HepG2 (cell line): ENCODE results near the gene ARL5B. TPM values are rescaled to one million over a fixed set of nuclear protein-coding genes. Genes with fewer than 3 reads are reported as not detected.

Experiments used
- CSRNP1 ChIP-seq: sonication (generic); formaldehyde crosslinking; IDR thresholded peaks from 2 replicates; pipeline ENCODE4 v1.8.1; 2023; ENCODE audit warnings: mild to moderate bottlenecking, missing genetic modification reagents
- GFI1 ChIP-seq: sonication (generic); formaldehyde crosslinking; IDR thresholded peaks from 2 replicates; pipeline ENCODE4 v1.5.0; 2020; ENCODE audit warnings: missing genetic modification reagents, mild to moderate bottlenecking, borderline replicate concordance
- HES4 ChIP-seq: sonication (generic); formaldehyde crosslinking; IDR thresholded peaks from 2 replicates; pipeline ENCODE4 v1.9.0; 2021; ENCODE audit warnings: mild to moderate bottlenecking, missing genetic modification reagents, borderline replicate concordance
- HIC2 ChIP-seq: sonication (generic); formaldehyde crosslinking; IDR thresholded peaks from 2 replicates; pipeline ENCODE4 v1.9.0; 2022; ENCODE audit warnings: low read depth, missing genetic modification reagents
- MTF1 ChIP-seq: sonication (generic); formaldehyde crosslinking; IDR thresholded peaks from 2 replicates; pipeline ENCODE4 v1.5.0; 2020; ENCODE audit warnings: missing genetic modification reagents
- RARG ChIP-seq: sonication (generic); formaldehyde crosslinking; IDR thresholded peaks from 2 replicates; pipeline ENCODE4 v1.4.0; 2020; ENCODE audit warnings: low read depth, mild to moderate bottlenecking, missing genetic modification reagents
- RXRB ChIP-seq: IDR thresholded peaks from 2 replicates; pipeline ENCODE4 v1.6.1; 2016; ENCODE audit warnings: borderline replicate concordance, missing genetic modification reagents, missing compliant biosample characterization
- TSC22D2 ChIP-seq: sonication (generic); formaldehyde crosslinking; IDR thresholded peaks from 2 replicates; pipeline ENCODE4 v1.5.1; 2020; ENCODE audit warnings: missing genetic modification reagents, mild to moderate bottlenecking, borderline replicate concordance
- YEATS2 ChIP-seq: sonication (generic); formaldehyde crosslinking; IDR thresholded peaks from 2 replicates; pipeline ENCODE4 v1.4.0; 2020; ENCODE audit warnings: missing genetic modification reagents, borderline replicate concordance
- ZNF281 ChIP-seq: sonication (generic); formaldehyde crosslinking; IDR thresholded peaks from 2 replicates; pipeline ENCODE4 v1.4.0; 2020; ENCODE audit warnings: missing genetic modification reagents, borderline replicate concordance
- ZNF580 ChIP-seq: IDR thresholded peaks from 2 replicates; pipeline ENCODE4 v1.6.1; 2016; ENCODE audit warnings: low read depth, borderline replicate concordance
- ZNF687 ChIP-seq: sonication (generic); formaldehyde crosslinking; IDR thresholded peaks from 2 replicates; pipeline ENCODE4 v1.5.1; 2020; ENCODE audit warnings: mild to moderate bottlenecking, missing genetic modification reagents, moderate library complexity
- polyA plus RNA-seq, 8 experiments: library from polyadenylated mRNA; depleted of rRNA in 3 of 8; stranded (reverse) in 7 of 8; unstranded in 1 of 8; fragments of >200 nt; fragmentation: Illumina TruSeq in 4 of 8; extraction: Trizol in 4 of 8; gene quantifications; 2 replicates each; pipeline versions ENCODE4 v1.2.1 to v1.2.3, GENCODE V29; 2011 to 2016; ENCODE audit warnings: low read depth in 4 of 8, missing spikeins in 1 of 8, mixed read lengths in 1 of 8; ENCODE audit not compliant: insufficient read depth in 1 of 8
- total RNA-seq, 5 experiments: library from RNA; depleted of rRNA; stranded (reverse); fragments of >200 nt; fragmentation: Illumina TruSeq; extraction: Trizol; gene quantifications; 2 replicates each; pipeline ENCODE4 v1.2.3, GENCODE V29; 2016; ENCODE audit warnings: low read depth in 1 of 5
- TF ChIP-seq, protein P1 (sequence below): IDR thresholded peaks from 2 replicates; pipeline ENCODE4 v1.6.1; 2016; ENCODE audit warnings: missing biosample characterization, missing genetic modification reagents, low read depth

Gene ARL5B
- total and polyA plus RNA-seq, 2 of the 13 experiments (the other 11 are each of a cell fraction or from before 2014, with no cell fraction given) = 26.6 to 32.7 TPM

DNA sequence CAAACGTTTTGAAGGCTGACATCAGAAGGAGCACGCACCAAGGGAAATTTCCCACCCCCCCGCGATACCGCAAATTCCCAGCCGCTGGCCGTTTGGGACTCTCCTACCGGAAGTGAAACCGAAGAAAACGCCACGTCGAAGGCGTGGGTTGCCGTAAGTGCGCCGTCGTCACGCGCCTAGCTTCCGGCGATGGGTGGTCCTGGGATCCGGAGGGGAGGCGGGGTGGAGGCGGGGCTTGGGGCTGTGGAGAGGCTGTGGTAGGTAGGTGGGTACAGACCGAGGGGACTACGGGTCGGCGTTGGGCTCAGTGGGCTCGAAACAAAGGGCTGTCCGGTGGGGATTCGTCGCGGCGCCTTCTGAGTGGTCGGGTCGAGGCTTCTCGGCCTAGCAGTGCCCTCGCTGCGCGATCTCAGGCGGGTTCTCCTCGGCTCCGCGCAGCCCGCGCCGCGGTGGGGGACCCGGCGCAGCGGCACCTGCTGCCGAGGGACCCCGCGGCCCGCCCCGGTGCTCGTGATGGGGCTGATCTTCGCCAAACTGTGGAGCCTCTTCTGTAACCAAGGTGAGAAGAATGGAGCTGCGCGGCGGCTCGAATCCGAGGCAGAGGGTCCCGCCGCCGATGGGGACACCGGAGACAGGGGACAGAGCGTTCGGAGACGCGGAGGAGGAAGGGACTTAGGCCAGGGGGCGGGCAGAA is at the start of gene ARL5B (continued):
- TF ChIP-seq GFI1 (CRISPR knock-in tag) (0 out of 2 replicates have a peak, but pooled peaks have one; percentile 17), RXRB (CRISPR knock-in tag) (peak; percentile 44; the same call in 1 of the 2 replicates), TSC22D2 (no peak), ZNF580 (CRISPR knock-in tag) (no peak), HES4 (CRISPR knock-in tag) (0 out of 2 replicates have a peak, but pooled peaks have one; percentile 63), CSRNP1 (CRISPR knock-in tag) (no peak; the same call in 1 of the 2 replicates), HIC2 (CRISPR knock-in tag) (peak; percentile 36; the same call in 1 of the 2 replicates), MTF1 (CRISPR knock-in tag) (no peak), ZNF687 (peak; percentile 90), YEATS2 (CRISPR knock-in tag) (peak; percentile 92; the same call in 1 of the 2 replicates), ZNF281 (CRISPR knock-in tag) (peak; percentile 30; the same call in 1 of the 2 replicates), RARG (CRISPR knock-in tag) (no peak; the same call in 1 of the 2 replicates)
- TF ChIP-seq, protein P1, sequence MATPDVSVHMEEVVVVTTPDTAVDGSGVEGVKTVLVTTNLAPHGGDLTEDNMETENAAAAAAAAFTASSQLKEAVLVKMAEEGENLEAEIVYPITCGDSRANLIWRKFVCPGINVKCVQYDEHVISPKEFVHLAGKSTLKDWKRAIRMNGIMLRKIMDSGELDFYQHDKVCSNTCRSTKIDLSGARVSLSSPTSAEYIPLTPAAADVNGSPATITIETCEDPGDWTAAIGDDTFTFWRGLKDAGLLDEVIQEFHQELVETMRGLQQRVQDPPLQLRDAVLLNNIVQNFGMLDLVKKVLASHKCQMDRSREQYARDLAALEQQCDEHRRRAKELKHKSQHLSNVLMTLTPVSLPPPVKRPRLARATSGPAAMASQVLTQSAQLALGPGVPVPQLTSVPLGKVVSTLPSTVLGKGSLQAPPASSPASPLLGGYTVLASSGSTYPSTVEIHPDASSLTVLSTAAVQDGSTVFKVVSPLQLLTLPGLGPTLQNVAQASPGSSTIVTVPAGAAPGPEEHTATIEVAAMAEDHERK (CRISPR knock-in tag) = peak; percentile 87
